IPS-20b (cell line): ENCODE measurements around the gene CC2D1B.

Experiments
- H3K27ac ChIP-seq: one replicate; pipeline ENCODE4 v1.5.1; 2013; ENCODE audit warnings: low read length
- H3K27me3 ChIP-seq: 2 replicates; pipeline ENCODE4 v1.6.1; 2013; ENCODE audit warnings: mild to moderate bottlenecking, low read length, inconsistent platforms; ENCODE audit not compliant: insufficient read depth
- H3K36me3 ChIP-seq: 2 replicates; pipeline ENCODE4 v1.6.1; 2013; ENCODE audit warnings: low read depth, mild to moderate bottlenecking, inconsistent platforms, low read length, moderate library complexity; ENCODE audit not compliant: insufficient read depth
- H3K4me1 ChIP-seq: 2 replicates; pipeline ENCODE4 v1.6.1; 2013; ENCODE audit warnings: mild to moderate bottlenecking, control low read depth, inconsistent platforms, low read length, moderate library complexity; ENCODE audit not compliant: insufficient read depth
- H3K4me3 ChIP-seq: 2 replicates; pipeline ENCODE4 v1.5.1; 2013; ENCODE audit warnings: mild to moderate bottlenecking, low read length, inconsistent platforms
- H3K9ac ChIP-seq: 2 replicates; pipeline ENCODE4 v1.6.1; 2013; ENCODE audit warnings: low read depth, mild to moderate bottlenecking, inconsistent platforms, low read length, moderate library complexity
- H3K9me3 ChIP-seq: 2 replicates; pipeline ENCODE4 v1.6.1; 2013; ENCODE audit warnings: mild to moderate bottlenecking, low read depth, low read length, inconsistent platforms; ENCODE audit not compliant: insufficient read depth

The CC2D1B gene

GRCh38 chr1:52365746-52366516 lies at the start of gene CC2D1B:
CC2D1B (minus strand) TSS chr1:52366205; CDS start chr1:52364620, 1,585 bp downstream.
- Histone ChIP-seq H3K27me3 (no peaks in the 10 kb centered on the region), H3K9ac (peak within 1 kb of the TSS; percentile 83), H3K4me1 (peaks cover 8% of the 10 kb centered on the region; the same call in 1 of the 2 replicates), H3K27ac (peak within 1 kb of the TSS; percentile 33), H3K9me3 (no peaks in the 10 kb centered on the region), H3K4me3 (peak within 1 kb of the TSS; percentile 90), H3K36me3 (peaks cover 21% of the 10 kb centered on the region)

- Histone ChIP-seq H3K27ac (no peak overlapping the region), H3K9ac (no peak overlapping the region), H3K36me3 (peaks cover 92% of the 10 kb centered on the region), H3K4me1 (no peaks in the 10 kb centered on the region), H3K27me3 (no peaks in the 10 kb centered on the region), H3K4me3 (no peak overlapping the region), H3K9me3 (no peaks in the 10 kb centered on the region)
Observed at GRCh38 chr1:52414942-52415341, 48.9 kb upstream of the CC2D1B start.

- Histone ChIP-seq H3K27me3 (no peaks in the 10 kb centered on the region), H3K9me3 (no peaks in the 10 kb centered on the region), H3K27ac (no peak overlapping the region), H3K4me3 (no peak overlapping the region), H3K36me3 (peaks cover 93% of the 10 kb centered on the region), H3K9ac (no peak overlapping the region), H3K4me1 (no peaks in the 10 kb centered on the region)
Observed at GRCh38 chr1:52413410-52413989, 47.5 kb upstream of the CC2D1B start.

- Histone ChIP-seq H3K27me3 (no peaks in the 10 kb centered on the region), H3K36me3 (peaks cover 56% of the 10 kb centered on the region), H3K4me1 (no peaks in the 10 kb centered on the region; the same call in 1 of the 2 replicates), H3K9me3 (no peaks in the 10 kb centered on the region), H3K9ac (peak overlapping the region; percentile 96), H3K27ac (peak overlapping the region; percentile 90), H3K4me3 (peak overlapping the region; percentile 93)
Observed at GRCh38 chr1:52404975-52405338, 39.0 kb upstream of the CC2D1B start.

- no peaks in the 10 kb centered on the region for H3K9me3 ChIP-seq
- no peaks in the 10 kb centered on the region for H3K27me3 ChIP-seq
- H3K4me1 ChIP-seq = no peaks in the 10 kb centered on the region; the same call in 1 of the 2 replicates
- H3K36me3 ChIP-seq = peaks cover 56% of the 10 kb centered on the region
- peak within 1 kb of the TSS; percentile 90 for H3K27ac ChIP-seq
- H3K4me3 ChIP-seq = peak within 1 kb of the TSS; percentile 93
- H3K9ac ChIP-seq = peak within 1 kb of the TSS; percentile 96
Observed at GRCh38 chr1:52404116-52404974, 38.3 kb upstream of the CC2D1B start, which contains the start of the genes ORC1 and PRPF38A. ORC1 (minus strand) TSS chr1:52404423; CDS start chr1:52402223, 2,200 bp downstream. PRPF38A (plus strand) TSS chr1:52404602; CDS start chr1:52404750, 148 bp downstream.

GRCh38 chr1:52403566-52404115 lies 37.6 kb upstream of the CC2D1B start:
- Histone ChIP-seq H3K36me3 (peaks cover 54% of the 10 kb centered on the region), H3K9ac (peak overlapping the region; percentile 96), H3K27me3 (no peaks in the 10 kb centered on the region), H3K4me1 (no peaks in the 10 kb centered on the region; the same call in 1 of the 2 replicates), H3K27ac (peak overlapping the region; percentile 80), H3K4me3 (peak overlapping the region; percentile 93), H3K9me3 (no peaks in the 10 kb centered on the region)

- H3K4me1 ChIP-seq = no peaks in the 10 kb centered on the region; the same call in 1 of the 2 replicates
- no peak overlapping the region for H3K27ac ChIP-seq
- peaks cover 52% of the 10 kb centered on the region for H3K36me3 ChIP-seq
- H3K9me3 ChIP-seq = no peaks in the 10 kb centered on the region
- peak overlapping the region; percentile 93 for H3K4me3 ChIP-seq
- no peaks in the 10 kb centered on the region for H3K27me3 ChIP-seq
- H3K9ac ChIP-seq = peak overlapping the region; percentile 96; the same call in 1 of the 2 replicates
Observed at GRCh38 chr1:52402860-52403240, 36.8 kb upstream of the CC2D1B start.

- Histone ChIP-seq H3K36me3 (peaks cover 66% of the 10 kb centered on the region), H3K27ac (no peak overlapping the region), H3K9ac (no peak overlapping the region), H3K4me1 (no peaks in the 10 kb centered on the region; the same call in 1 of the 2 replicates), H3K27me3 (no peaks in the 10 kb centered on the region), H3K4me3 (no peak overlapping the region), H3K9me3 (no peaks in the 10 kb centered on the region)
Observed at GRCh38 chr1:52400131-52400530, 34.1 kb upstream of the CC2D1B start.

- H3K27ac ChIP-seq = no peak overlapping the region
- H3K4me3 ChIP-seq = no peak overlapping the region
- H3K4me1 ChIP-seq = no peaks in the 10 kb centered on the region; the same call in 1 of the 2 replicates
- H3K27me3 ChIP-seq = no peaks in the 10 kb centered on the region
- H3K9ac ChIP-seq = no peak overlapping the region
- peaks cover 71% of the 10 kb centered on the region for H3K36me3 ChIP-seq
- H3K9me3 ChIP-seq = no peaks in the 10 kb centered on the region
Observed at GRCh38 chr1:52399629-52400028, 33.6 kb upstream of the CC2D1B start.

- H3K9me3 ChIP-seq = no peaks in the 10 kb centered on the region
- H3K9ac ChIP-seq = no peak overlapping the region
- H3K4me1 ChIP-seq = no peaks in the 10 kb centered on the region
- peaks cover 92% of the 10 kb centered on the region for H3K36me3 ChIP-seq
- H3K27me3 ChIP-seq = no peaks in the 10 kb centered on the region
- no peak overlapping the region for H3K27ac ChIP-seq
- H3K4me3 ChIP-seq = no peak overlapping the region
Observed at GRCh38 chr1:52393174-52393573, 27.2 kb upstream of the CC2D1B start.

GRCh38 chr1:52386458-52386857 lies 20.5 kb upstream of the CC2D1B start:
- Histone ChIP-seq H3K9ac (no peak overlapping the region), H3K27ac (no peak overlapping the region), H3K36me3 (peaks cover 95% of the 10 kb centered on the region), H3K4me3 (no peak overlapping the region), H3K9me3 (no peaks in the 10 kb centered on the region), H3K4me1 (no peaks in the 10 kb centered on the region), H3K27me3 (no peaks in the 10 kb centered on the region)
